SKM-1 treated with dmso at 0.1 percent for 144 hours (cell line): ENCODE results near the gene NARF.

ENCODE experiments used
- DNase-seq: peaks from one replicate; lab custom pipeline; 2025; ENCODE audit not compliant: unreplicated experiment; lab: John Stamatoyannopoulos, UW

NARF gene

DNA sequence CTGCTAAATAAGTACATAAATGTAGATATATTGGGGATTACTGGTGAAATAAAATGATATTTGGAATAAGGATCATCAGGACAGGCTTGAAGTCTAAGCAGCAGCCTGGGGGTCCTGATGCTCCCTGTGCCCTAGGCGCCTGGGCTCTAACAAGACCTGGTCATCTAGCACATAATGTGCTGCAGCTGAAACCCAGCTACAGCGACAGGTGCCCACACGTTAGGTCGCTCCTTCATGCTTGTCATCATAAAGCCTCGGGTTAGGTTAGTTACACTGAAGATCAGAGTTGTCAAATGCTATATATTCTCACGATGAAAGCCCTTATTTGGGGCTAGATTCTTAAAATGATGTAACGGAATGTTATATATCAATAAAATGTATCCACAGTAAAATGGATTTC, 11.5 kb downstream of the NARF start:
- DNase-seq = no peak

DNA sequence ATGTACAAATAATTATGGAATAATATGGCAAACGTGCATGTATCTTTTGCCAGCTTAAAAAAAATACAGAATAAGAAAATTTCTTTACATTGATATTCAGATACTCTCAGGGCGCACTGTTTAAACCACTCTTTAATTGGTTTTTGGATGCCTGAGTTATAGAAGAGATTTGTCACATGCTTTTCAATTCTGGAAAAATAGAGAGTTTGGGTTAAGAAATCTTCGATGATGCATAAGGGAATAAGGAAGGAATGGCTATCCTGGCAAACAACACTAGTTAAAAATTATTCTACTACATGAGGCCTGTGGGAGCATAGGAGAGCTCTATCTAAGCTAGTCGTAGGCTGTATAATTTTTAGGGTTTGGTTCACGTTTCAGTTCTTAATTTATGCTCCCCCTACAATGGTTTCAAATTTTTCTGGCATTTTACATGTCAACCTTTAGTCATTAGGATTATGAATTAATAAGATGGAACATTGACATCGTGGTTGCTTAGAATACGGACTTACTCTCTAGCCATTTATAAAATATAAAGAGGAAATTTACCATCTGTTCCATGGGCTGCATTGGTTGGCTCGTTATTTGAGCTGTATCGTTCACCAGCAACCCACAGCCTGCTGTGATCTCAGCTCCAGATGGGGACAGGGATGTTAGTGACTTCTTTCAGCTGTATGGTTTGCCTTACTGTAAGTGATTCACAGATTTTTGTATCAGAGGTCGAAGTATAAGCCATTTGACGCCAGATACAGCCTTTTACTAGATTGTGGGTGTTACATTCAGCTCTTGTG, 15.9 kb downstream of the NARF start:
- DNase-seq = no peak

DNA sequence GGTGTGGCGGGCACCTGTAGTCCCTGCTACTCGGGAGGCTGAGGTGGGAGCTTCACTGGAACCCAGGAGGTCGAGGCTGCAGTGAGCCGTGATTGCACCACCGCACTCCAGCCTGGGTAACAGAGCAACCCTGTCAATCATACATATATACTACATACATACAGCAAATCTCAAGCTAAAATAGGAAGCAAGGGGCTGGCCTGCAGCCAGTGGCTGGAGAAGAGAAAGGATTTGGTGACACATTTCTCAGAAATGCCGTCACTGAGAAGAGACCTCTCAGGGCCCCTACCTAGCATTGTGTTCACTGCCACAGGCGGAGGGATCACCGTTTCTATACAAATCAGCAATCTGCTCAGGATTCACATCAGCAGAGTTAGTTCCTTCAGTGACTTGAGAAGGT, 16.9 kb downstream of the NARF start:
- no peak for DNase-seq

GRCh38 chr17:82477934-82478333, 19.4 kb downstream of the NARF start:
- no peak for DNase-seq

- no peak for DNase-seq
Observed at GRCh38 chr17:82479602-82480001, 21.1 kb downstream of the NARF start.

DNA sequence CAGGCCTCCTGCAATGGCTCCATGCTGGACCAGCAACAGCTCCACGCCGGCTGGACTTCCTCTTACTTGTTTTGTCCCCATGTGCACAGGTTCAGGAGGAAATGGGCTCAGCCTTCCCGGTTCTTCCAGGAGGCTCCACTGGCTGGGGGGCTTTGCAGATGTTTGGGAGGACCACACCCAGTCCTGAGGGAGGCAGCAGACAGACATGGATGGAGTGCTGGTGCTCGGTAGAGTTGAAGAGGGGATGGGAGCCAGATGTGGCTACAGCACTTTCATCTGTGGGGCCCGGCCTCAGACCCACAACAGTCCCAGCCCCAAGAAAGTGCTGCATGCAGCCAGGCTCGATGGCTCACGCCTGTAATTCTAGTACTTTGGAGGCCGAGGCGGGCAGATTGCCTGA, 21.8 kb downstream of the NARF start:
- DNase-seq = no peak

GRCh38 chr17:82483204-82483660, 24.7 kb downstream of the NARF start:
- DNase-seq = no peak

- DNase-seq = no peak
Observed at GRCh38 chr17:82483836-82484235, 25.3 kb downstream of the NARF start.

DNA sequence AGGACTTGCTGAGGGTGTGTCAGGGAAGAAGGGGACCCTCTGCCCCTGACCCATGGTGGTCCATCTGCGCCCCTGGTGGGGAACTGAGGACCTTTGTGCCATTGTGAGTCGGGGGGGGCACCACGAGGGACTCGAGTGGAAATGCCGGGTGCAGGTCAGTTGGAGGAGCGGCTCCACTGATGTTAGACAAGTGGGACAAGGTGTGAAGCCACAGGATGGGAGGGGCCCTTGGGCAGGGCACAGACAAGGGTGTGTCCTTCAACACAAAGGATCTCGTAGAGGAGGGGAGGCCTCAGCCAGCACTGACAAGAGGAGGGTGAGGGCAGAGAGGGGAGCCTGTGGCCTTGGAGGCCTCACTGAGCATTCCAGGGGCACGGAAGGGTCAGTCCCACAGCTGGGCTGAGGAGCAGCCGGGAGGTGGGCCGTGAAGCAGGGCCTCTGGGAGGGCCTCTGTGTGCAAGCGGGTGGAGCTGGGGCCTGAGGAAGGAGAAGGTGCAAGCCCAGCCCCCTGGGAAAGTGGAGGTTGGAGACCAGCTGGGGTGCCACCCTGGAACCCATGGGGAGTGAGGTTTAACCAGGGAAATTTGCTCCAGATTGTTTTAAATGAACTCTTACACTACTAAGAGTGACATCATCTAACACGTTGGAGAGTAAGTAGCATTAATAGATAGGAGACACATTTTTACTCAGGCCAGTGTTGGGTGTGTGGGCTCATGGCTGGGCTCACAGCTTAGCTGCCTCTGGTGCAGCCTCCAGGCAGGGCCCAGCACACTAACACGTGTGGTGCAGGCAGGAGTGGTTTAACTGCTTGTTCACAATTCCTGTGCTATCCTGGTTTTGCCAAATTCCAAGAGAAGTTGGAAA, 27.9 kb downstream of the NARF start:
- no peak for DNase-seq

DNA sequence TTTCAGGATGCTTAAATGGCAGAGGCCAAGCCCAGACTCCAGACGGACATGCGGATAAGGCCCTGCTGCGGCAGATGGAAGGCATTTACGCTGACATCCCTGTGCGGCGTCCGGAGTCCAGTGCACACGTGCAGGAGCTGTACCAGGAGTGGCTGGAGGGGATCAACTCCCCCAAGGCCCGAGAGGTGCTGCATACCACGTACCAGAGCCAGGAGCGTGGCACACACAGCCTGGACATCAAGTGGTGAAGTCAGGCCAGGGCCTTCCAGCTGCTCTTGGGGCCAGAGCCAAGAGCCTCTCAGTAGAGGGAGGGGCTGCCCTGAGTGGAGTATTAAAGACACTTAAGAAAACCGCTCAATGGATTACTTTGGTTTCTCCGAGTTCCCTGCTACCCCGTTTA, 29.4 kb downstream of the NARF start:
- DNase-seq = no peak

DNA sequence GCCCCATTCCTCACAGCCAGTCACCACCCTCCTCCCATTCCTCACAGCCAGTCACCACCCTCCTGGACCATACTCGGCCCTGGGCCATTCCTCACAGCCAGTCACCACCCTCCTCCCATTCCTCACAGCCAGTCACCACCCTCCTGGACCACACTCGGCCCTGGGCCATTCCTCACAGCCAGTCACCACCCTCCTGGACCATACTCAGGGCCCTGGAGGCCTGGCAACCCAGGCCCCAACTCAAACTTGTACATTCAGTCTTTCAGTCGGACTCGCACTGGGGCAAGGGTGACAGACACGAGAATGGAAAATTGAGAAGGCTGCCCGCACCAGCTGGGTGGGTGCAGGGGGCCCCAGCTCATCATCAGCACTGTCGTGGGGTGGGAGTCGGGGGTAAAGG, 30.6 kb downstream of the NARF start:
- no peak for DNase-seq

DNA sequence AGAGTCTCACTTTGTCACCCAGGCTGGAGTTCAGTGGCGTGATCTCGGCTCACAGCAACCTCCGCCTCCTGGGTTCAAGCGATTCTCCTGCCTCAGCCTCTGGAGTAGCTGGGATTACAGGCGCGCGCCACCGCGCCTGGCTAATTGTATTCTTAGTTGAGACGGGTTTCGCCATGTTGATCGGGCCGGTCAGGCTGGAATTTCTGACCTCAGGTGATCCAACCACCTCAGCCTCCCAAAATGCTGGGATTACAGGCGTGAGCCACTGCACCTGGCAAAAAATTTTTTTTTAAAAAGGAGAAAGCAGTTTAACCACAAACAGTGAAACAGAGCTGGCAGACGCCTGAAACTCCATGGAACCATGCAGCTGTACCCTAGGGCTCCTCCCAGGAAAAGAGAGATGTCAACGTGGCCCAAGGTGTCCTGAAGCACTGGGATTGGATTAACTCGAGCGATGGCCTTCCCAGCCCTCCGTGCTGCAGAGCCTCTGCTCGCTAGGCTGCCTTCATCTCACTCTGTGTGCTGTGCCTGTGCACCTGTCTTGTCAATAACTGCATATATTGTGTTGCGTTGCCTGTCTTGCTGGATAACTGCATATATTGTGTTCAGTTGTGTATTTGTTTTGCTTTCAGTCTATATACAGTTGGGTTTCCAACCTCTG, 31.4 kb downstream of the NARF start:
- DNase-seq = no peak

- DNase-seq = no peak
Observed at GRCh38 chr17:82490512-82491195, 32.1 kb downstream of the NARF start.

DNA sequence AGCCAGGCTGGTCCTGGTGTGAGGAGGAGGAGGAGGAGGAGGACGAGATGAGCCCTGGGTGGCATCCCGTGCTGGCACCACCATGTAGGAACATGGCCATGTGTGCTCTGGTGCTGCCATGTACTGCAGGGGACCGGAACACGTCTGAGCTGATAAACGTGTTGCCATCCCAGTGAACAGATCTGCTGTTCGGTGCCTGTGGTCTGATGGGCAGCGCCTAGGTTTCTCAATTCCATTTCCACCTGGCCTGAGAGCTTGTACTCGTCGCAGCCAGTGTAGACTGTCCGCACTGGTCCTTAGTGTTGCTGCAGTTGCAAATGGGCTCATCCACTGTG, 32.6 kb downstream of the NARF start:
- no peak for DNase-seq

DNA sequence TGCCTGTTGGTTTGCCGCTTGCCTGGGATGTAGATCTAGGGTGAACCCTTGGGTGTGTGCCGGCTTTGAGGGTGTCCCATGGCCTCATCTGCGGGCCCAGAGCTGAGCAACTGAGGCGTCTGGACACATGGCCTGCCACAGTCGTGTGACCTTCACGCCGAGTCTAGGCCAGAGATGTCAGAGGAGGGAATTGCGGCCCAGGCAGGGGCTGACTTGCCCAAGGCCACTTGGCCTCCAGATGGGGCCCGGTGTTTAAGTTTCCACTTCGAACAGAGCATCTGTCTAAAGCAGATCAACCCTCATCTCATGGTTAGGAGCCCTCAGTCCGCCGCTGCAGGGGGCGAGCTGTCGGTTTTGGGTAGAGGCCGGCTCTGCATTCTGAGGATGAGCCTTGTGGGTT, 33.0 kb downstream of the NARF start:
- no peak for DNase-seq

GRCh38 chr17:82492643-82493225, 34.2 kb downstream of the NARF start:
- no peak for DNase-seq

- DNase-seq = no peak
Observed at GRCh38 chr17:82493226-82493781, 34.8 kb downstream of the NARF start.

DNA sequence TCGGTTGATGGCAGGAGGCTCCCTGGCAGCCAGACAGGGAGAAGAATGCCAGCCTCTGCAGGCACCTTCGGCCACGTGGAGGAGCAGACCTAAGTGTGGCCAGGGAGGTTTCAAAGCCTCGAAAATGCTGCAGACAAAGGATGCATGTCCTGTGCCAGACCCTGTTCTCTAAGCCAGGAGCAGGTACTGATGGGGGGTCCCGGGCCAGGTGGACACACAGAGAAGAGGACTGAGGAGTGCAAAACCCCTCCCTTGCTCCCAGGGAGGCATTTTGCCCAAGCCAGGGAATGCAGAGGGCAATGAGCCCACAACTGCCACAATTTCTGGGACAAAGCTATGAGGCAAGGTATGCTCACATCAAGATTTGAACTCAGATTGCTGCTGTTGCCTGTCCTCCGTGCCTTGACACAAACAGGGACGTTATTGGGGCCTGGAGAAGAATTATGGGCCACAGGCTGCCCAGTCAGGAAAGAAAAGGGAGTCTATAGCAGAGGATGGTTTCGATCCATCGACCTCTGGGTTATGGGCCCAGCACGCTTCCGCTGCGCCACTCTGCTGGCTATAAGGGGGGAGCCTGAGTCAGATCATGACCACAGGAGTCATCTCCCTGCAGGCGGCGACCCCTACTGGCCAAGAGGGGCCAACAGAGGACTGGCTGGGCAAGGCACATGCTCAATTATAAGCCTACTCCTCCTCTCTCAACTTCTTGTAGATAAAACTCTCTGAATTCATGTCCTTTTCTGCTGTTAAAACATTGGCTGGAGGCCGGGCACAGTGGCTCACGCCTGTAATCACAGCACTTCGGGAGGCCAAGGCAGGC, 35.9 kb downstream of the NARF start:
- peak; percentile 94 for DNase-seq

- no peak for DNase-seq
Observed at GRCh38 chr17:82495844-82496528, 37.4 kb downstream of the NARF start.
